K562 (cell line): ENCODE data around the gene CCDC85C. TPM values are rescaled to one million over a fixed set of nuclear protein-coding genes. Genes with fewer than 3 reads are reported as not detected.

Experiments
- ATAC-seq: fragments of 200-7000 bp; cut with Tn5 transposase; 3 replicates; pipeline ENCODE4 v1.9.1; 2020; ENCODE audit warnings: moderate library complexity
- BruUV-seq: library from RNA; stranded (reverse); fragments of 400-500 nt; replicated peaks from 2 replicates; lab custom pipeline; 2021; lab: Mats Ljungman, UMichigan
- CTCF ChIA-PET: fragments of 300-600 bp; formaldehyde crosslinking; extraction: SDS; loops from one replicate; lab custom pipeline; 2021; ENCODE audit warnings: low intra/inter-chr PET ratio; lab: Yijun Ruan, JAX
- POLR2A ChIA-PET: fragments of 300-600, 350-650 bp; sonication (Branson Sonifier 250); formaldehyde crosslinking; extraction: SDS; loops from one replicate; lab custom pipeline; 2021; ENCODE audit warnings: antibody characterized with exemption, inconsistent platforms; lab: Yijun Ruan, JAX
- DNase-seq, 4 experiments: peaks; one replicate each; pipeline versions ENCODE4 v3.0.0 to v3.0.0-alpha.2; 2011 to 2018; ENCODE audit warnings: low spot score in 3 of 4, mixed read lengths in 3 of 4; ENCODE audit errors: extremely low read depth in 1 of 4
- FAIRE-seq: peaks from 2 replicates; lab custom pipeline; 2011; peaks lifted over from hg19 to GRCh38; lab: Jason Lieb, UNC
- H2AFZ ChIP-seq: 2 replicates; pipeline ENCODE4 v1.6.0; 2011; ENCODE audit warnings: low read depth, low read length, control low read depth, inconsistent platforms
- H3K27ac ChIP-seq: fragments of 200-600 bp; 3 replicates; pipeline ENCODE4 v1.8.0; 2011; ENCODE audit warnings: low read depth, mild to moderate bottlenecking, control low read depth, inconsistent platforms, low read length, moderate library complexity, mixed read lengths; ENCODE audit errors: extremely low read depth
- H3K27me3 ChIP-seq, 2 experiments: fragments of 300-600 bp in 1 of 2; 2 replicates in 1 of 2; 3 replicates in 1 of 2; pipeline versions ENCODE4 v1.6.0 to v1.8.0; 2011; ENCODE audit warnings: inconsistent platforms in 2 of 2, low read length in 2 of 2, mild to moderate bottlenecking in 1 of 2, mixed read lengths in 1 of 2, moderate library complexity in 1 of 2; ENCODE audit not compliant: control insufficient read depth in 2 of 2, insufficient read depth in 2 of 2
- H3K36me3 ChIP-seq: fragments of 300-600 bp; 3 replicates; pipeline ENCODE4 v1.8.0; 2011; ENCODE audit warnings: mild to moderate bottlenecking, low read length, inconsistent platforms; ENCODE audit not compliant: control insufficient read depth, insufficient read depth
- H3K4me1 ChIP-seq, 2 experiments: fragments of 200-600 bp in 1 of 2; replicated peaks in 1 of 2; 2 replicates in 1 of 2; 3 replicates in 1 of 2; pipeline versions ENCODE4 v1.5.1 to v1.8.0; 2011; ENCODE audit warnings: inconsistent platforms in 2 of 2, low read length in 2 of 2, mild to moderate bottlenecking in 1 of 2, mixed read lengths in 1 of 2, moderate library complexity in 1 of 2; ENCODE audit not compliant: control insufficient read depth in 2 of 2, insufficient read depth in 2 of 2
- H3K4me2 ChIP-seq: 2 replicates; pipeline ENCODE4 v1.6.1; 2011; ENCODE audit warnings: low read length, control low read depth, inconsistent platforms, mixed read lengths; ENCODE audit not compliant: insufficient read depth
- H3K4me3 ChIP-seq: fragments of 200-600 bp; sonication (generic), shearing (Covaris generic); 2 replicates; pipeline ENCODE4 v1.5.1; 2016; ENCODE audit warnings: control low read depth, inconsistent platforms
- H3K79me2 ChIP-seq: fragments of 200-600 bp; 3 replicates; pipeline ENCODE4 v1.8.0; 2011; ENCODE audit warnings: low read length, inconsistent platforms; ENCODE audit not compliant: control insufficient read depth, insufficient read depth
- H3K9ac ChIP-seq, 2 experiments: 2 replicates each; pipeline versions ENCODE4 v1.6.0 to v1.6.1; 2011; ENCODE audit warnings: low read depth in 2 of 2, low read length in 2 of 2, control low read depth in 1 of 2, inconsistent platforms in 1 of 2, mild to moderate bottlenecking in 1 of 2, mixed read lengths in 1 of 2; ENCODE audit not compliant: insufficient read depth in 1 of 2
- H3K9me1 ChIP-seq: one replicate; pipeline ENCODE4 v1.6.0; 2011; ENCODE audit warnings: inconsistent platforms, mild to moderate bottlenecking, low read length, moderate library complexity; ENCODE audit not compliant: control insufficient read depth, insufficient read depth
- H3K9me3 ChIP-seq: replicated peaks from 2 replicates; pipeline ENCODE4 v1.5.1; 2011; ENCODE audit warnings: low read depth, low read length, inconsistent platforms; ENCODE audit not compliant: control insufficient read depth, insufficient read depth
- H4K20me1 ChIP-seq: replicated peaks from 2 replicates; pipeline ENCODE4 v1.6.1; 2011; ENCODE audit warnings: low read length, inconsistent platforms, mixed read lengths; ENCODE audit not compliant: control insufficient read depth, insufficient read depth
- ATF2 ChIP-seq: sonication (generic); formaldehyde crosslinking; IDR thresholded peaks from 2 replicates; pipeline ENCODE4 v1.8.1; 2022; ENCODE audit warnings: missing genetic modification reagents
- CBFA2T3 ChIP-seq: fragments of 450-650 bp; IDR thresholded peaks from 2 replicates; pipeline ENCODE4 v1.6.1; 2017
- CGGBP1 ChIP-seq: fragments of 250-450 bp; sonication (Bioruptor Pico); IDR thresholded peaks from 2 replicates; pipeline ENCODE4 v1.9.0; 2021; ENCODE audit warnings: mild to moderate bottlenecking
- E2F8 ChIP-seq: fragments of 450-650 bp; IDR thresholded peaks from 2 replicates; pipeline ENCODE4 v1.7.1; 2018; ENCODE audit warnings: mild to moderate bottlenecking, low read depth; ENCODE audit not compliant: partially characterized antibody
- SRSF3 ChIP-seq: fragments of 200-400 bp; formaldehyde crosslinking; IDR thresholded peaks from 2 replicates; pipeline ENCODE4 v1.6.1; 2016; ENCODE audit warnings: mild to moderate bottlenecking, low read length, moderate library complexity; ENCODE audit not compliant: insufficient read depth
- TRIM28 ChIP-seq: fragments of 450-650 bp; IDR thresholded peaks from 2 replicates; pipeline ENCODE4 v1.6.1; 2017
- UBTF ChIP-seq, 2 experiments: IDR thresholded peaks; 2 replicates each; pipeline ENCODE4 v1.6.1; 2012; ENCODE audit warnings: improper control_type of control experiment in 2 of 2, low read depth in 2 of 2, low read length in 2 of 2, borderline replicate concordance in 1 of 2
- ZEB2 ChIP-seq: fragments of 450-650 bp; IDR thresholded peaks from 2 replicates; pipeline ENCODE4 v1.6.1; 2016
- ZNF644 ChIP-seq: fragments of 200-800 bp; sonication (Bioruptor generic); IDR thresholded peaks from 2 replicates; pipeline ENCODE4 v1.6.1; 2016; ENCODE audit warnings: low read depth, missing genetic modification characterization, missing compliant biosample characterization
- WGBS: fragments of 100-300 bp; shearing (Covaris generic); methylation state at CpG from one replicate; pipeline ENCODE4 v1.1.6; 2016; ENCODE audit warnings: low coverage, mixed read lengths; ENCODE audit not compliant: insufficient coverage; ENCODE audit errors: missing lambda C conversion rate; 5-methylcytosine and 5-hydroxymethylcytosine counted together
- in situ Hi-C: fragments of 300-500 bp; cut with MboI; formaldehyde crosslinking; loops from 4 replicates; pipeline ENCODE4 v1.15.0; 2018; ENCODE audit warnings: inconsistent platforms, mixed read lengths
- intact Hi-C: fragments of 100-400 bp; cut with micrococcal nuclease; formaldehyde crosslinking; loops from 2 replicates; pipeline ENCODE4 v1.14.2; 2022
- polyA plus RNA-seq, 8 experiments: library from polyadenylated mRNA; depleted of rRNA in 4 of 8; stranded (reverse) in 5 of 8; unstranded in 3 of 8; fragments of >200 nt; fragmentation: Nextera tagmentation in 2 of 8; fragmentation: Illumina TruSeq in 1 of 8; extraction: Ambion mirVana in 2 of 8; extraction: Trizol in 1 of 8; gene quantifications; 2 replicates each; pipeline versions ENCODE4 v1.2.1 to v1.2.3, GENCODE V29; 2011 to 2014; ENCODE audit warnings: inconsistent platforms in 1 of 8, missing spikeins in 1 of 8
- total RNA-seq, 7 experiments: library from RNA; depleted of rRNA in 6 of 7; stranded (reverse); fragments of >200 nt in 6 of 7; fragmentation: Illumina TruSeq in 2 of 7; extraction: Trizol in 2 of 7; gene quantifications; 2 replicates each; pipeline versions ENCODE4 v1.2.1 to v1.2.3, GENCODE V29; 2011 to 2021; ENCODE audit warnings: low replicate concordance in 1 of 7

CCDC85C gene
- total and polyA plus RNA-seq, 9 of the 15 experiments (the other 6 are each of a cell fraction or from before 2014, with no cell fraction given) = 0.18 to 22.0 (median 6.3) TPM

GRCh38 chr14:99549684-99550083, 54.3 kb downstream of the CCDC85C start:
- no peaks in the 10 kb centered on the region for H3K36me3 ChIP-seq
- intact Hi-C loops = no loop called here
- H4K20me1 ChIP-seq = peaks cover 36% of the 10 kb centered on the region
- no peak overlapping the region for H3K4me2 ChIP-seq
- ATAC-seq (no peak), DNase-seq (no peak), FAIRE-seq (no peak)
- POLR2A ChIA-PET = no interaction called here
- peaks cover 11 to 31% of the 10 kb centered on the region in 2 experiments for H3K4me1 ChIP-seq
- WGBS = 47% methylated on average over 9 of the region's 10 CpGs
- CTCF ChIA-PET = no interaction called here
- H3K79me2 ChIP-seq = no peaks in the 10 kb centered on the region; the same call in 2 of the 3 replicates
- in situ Hi-C loops = no loop called here
- no peaks in the 10 kb centered on the region for H3K27me3 ChIP-seq
- no peak overlapping the region for H3K9ac ChIP-seq
- no peaks in the 10 kb centered on the region for H3K9me3 ChIP-seq
- BruUV-seq = no TSS peak
- H3K9me1 ChIP-seq = peaks cover 3% of the 10 kb centered on the region
- H3K27ac ChIP-seq = no peak overlapping the region
- H3K4me3 ChIP-seq = no peak overlapping the region
- H2AFZ ChIP-seq = no peak overlapping the region
- TF ChIP-seq TRIM28 (no peak), ZNF644 (tag) (no peak), E2F8 (no peak), ZEB2 (no peak), UBTF (IDR thresholded peaks at IDR 0.05; ENCODE audit: borderline replicate concordance in 1 of 2, low read depth in 2 of 2, low read length in 2 of 2) (no peak), CBFA2T3 (no peak), CGGBP1 (CRISPR knock-in tag) (no peak), ATF2 (CRISPR knock-in tag) (no peak), SRSF3 (no peak)
